ENCODE results near the gene ASH1L.
"Not testable (repeated sequence)": the region's sequence is repeated elsewhere in the genome, so short reads cannot be mapped to it uniquely, and the experiment has no call there.

Gene ASH1L

GRCh38 chr1:155485945-155486344, 76.7 kb downstream of the ASH1L start:
- no peak for DNase-seq

- no peak for DNase-seq
Observed at GRCh38 chr1:155485222-155485621, 77.4 kb downstream of the ASH1L start.

DNA sequence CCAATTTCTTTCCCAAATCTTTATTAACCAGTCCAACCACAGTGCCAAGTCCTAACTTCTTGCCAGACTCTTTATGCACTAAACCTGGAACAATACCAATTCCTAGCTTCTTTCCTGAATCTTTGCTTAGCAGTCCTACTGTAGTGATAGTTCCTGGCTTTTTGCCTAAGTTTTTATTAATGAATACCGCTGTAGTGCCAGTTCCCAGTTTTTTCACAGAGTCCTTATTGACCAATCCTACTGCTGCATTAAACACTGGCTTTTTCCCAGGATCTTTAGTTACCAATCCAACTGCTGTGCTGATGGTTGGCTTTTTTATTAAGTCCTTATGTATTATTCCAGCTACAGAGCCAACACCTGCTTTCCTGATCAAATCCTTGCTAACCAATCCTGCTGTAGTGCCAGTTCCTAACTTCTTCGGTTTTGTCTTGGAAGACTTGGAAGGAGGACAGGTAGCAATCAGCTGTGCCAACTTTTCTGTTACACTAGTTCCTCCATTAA, 80.8 kb downstream of the ASH1L start:
- no peak for DNase-seq

DNA sequence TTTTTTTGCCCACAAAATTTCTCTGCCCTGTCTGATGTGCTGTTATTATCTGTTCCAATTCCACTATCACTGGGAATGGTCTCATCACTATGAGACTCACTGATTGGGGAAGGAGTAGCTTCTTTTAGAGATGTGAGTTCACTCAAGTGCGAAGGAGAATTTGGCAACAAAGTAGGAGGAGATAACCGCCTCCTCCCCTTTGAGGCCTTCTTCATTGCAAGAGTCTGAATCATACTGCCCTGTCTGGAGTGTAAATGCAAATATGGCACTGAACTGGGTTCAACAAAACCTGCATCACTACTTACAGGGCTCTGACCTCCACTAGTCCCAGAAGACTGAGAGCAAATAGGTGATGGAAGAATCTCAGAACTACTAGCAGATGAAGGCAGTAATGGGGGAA, 83.4 kb downstream of the ASH1L start:
- no peak for DNase-seq

GRCh38 chr1:155478270-155478852, 84.2 kb downstream of the ASH1L start:
- no peak for DNase-seq

DNA sequence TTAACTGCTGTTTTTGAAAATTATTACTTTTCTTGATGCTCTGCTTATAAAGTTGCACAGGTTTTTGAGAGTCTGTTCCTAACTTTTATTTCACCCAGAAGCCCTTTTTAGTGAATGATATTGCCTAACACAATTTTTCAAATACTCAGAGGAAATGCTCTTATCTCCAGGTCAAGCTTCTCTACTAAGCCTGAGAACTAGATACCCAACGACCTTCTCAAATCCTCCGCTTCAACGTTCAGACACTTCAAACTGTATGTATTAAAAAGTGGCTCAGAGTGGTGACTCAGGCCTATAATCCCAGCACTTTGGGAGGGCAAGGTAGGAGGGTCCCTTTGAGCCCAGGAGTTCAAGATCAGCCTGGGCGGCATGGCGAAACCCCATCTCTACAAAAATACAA, 88.5 kb downstream of the ASH1L start:
- no peak for DNase-seq

- DNase-seq: no peak
Observed at GRCh38 chr1:155473151-155473821, 89.3 kb downstream of the ASH1L start.

DNA sequence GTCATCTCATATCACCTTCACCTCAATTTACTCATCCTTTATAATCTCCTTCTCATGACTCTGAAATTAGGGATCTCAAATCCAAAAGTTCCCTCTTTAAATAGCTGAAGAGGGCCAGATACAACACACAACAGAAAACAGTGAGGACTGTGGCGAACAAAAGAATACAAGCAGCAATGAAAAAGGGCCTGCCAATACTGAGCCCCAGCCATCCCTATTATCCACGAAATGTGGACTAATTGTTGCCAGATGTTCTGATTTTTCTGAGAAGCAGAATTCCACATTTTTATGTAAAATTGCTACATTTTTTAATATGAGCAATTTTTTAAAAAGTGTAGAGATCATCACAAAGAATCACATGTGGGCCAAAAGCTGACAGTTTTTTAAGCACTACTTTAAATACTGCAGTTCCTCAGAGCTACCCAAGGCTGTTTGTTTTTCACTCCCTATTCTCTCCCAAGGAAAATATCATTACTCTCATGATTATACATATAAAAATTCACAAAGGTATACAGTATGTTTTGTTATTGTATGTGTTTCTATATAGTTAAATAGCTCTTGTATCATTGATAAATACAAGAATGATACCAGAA, 90.0 kb downstream of the ASH1L start:
- no peak for DNase-seq

- DNase-seq: no peak
Observed at GRCh38 chr1:155471891-155472290, 90.7 kb downstream of the ASH1L start.

DNA sequence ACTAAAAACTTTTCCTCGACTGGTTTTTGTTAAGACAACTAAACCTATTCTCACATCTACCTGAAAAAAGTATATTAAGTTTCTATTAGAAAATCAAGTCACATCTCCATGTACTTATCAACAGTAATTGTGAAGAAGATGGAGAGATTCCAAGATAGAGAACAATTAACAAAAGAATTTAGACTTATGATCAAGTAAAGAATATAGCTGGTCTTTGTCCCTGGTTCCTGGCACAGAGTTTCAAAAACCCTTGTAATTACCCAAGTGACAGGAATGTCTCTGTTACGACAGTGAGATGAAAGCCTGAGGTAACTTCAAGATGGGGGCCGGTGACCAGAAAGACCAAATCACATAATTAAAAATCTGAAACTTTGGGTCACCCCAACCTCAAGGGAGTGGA, 91.6 kb downstream of the ASH1L start:
- no peak for DNase-seq

GRCh38 chr1:155466996-155467395, 95.6 kb downstream of the ASH1L start:
- no peak for DNase-seq

DNA sequence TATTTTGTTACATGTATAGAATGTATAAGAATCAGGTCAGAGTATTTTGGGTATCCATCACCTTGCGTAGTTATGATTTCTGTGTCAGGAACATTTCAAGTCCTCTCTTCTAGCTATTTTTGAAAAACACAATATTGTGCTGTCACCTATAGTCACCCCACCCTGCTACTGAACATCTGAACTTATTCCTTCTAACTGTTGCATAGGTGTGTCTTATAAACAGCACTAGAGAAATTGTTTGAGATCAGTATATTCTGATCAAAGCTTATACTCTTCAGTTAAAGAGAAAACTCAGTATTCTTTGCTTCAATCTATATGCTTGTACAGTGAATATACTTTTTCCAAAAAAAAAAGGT, 96.0 kb downstream of the ASH1L start:
- no peak for DNase-seq

GRCh38 chr1:155463865-155464650, 98.5 kb downstream of the ASH1L start:
- no peak for DNase-seq

GRCh38 chr1:155458111-155458510, 104.5 kb downstream of the ASH1L start:
- no peak for DNase-seq

GRCh38 chr1:155457266-155457665, 105.3 kb downstream of the ASH1L start:
- no peak for DNase-seq

- no peak for DNase-seq
Observed at GRCh38 chr1:155455588-155456195, 106.9 kb downstream of the ASH1L start.

DNA sequence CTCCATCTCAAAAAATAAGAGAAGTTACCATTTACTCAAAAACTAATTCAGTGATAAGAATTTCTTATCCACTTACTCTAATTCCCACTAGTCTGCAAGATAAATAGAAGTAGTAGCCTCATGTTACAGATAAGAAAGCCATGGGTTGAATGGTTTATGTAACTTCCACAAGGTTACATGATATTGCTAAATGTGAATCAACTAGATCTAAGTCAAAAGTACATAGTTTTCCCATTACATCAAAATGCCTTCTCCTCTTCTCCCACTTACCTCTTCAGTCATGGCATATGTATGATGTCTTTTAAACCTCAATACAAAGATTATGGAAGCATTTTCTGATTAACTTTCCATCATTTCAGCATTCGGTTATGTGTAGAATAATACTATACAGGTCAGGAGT, 108.5 kb downstream of the ASH1L start:
- DNase-seq: no peak

DNA sequence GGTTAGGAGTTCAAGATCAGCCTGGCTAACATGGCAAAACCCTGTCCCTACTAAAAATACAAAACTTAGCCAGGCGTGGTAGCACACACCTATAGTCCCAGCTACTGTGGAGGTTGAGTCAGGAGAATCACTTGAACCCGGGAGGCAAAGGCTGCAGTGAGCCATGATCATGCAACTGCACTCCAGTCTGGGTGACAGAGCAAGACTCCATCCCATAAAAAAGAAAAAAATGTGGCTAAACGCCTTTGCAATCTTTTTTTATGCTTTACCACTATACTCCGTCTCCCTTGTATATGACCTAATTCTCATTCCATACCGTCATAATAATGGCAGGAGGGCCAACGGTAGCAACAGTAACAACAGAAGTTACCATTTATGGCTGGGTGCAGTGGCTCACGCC, 109.5 kb downstream of the ASH1L start:
- no peak for DNase-seq

- DNase-seq: no peak
Observed at GRCh38 chr1:155451199-155451598, 111.4 kb downstream of the ASH1L start.

DNA sequence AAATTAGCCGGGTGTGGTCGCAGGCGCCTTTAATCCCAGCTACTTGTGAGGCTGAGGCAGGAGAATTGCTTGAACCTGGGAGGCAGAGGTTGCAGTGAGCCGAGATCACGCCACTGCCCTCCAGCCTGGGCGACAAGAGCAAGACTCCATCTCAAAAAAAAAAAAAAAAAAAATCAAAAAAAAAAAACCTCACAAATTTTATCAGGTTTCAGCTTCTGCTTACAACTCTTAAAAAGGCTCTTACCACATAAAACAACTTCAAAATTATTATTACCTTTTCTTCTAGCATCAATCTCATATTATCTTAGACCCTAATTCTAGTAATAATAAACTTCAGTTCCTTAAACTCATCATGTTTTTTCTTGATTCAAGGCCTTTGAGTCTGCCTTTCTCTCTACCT, 120.2 kb downstream of the ASH1L start:
- not testable (repeated sequence) for DNase-seq

GRCh38 chr1:155437405-155437804, 125.2 kb downstream of the ASH1L start:
- no peak for DNase-seq

GRCh38 chr1:155433831-155434389, 128.7 kb downstream of the ASH1L start:
- DNase-seq: not testable (repeated sequence)
